ENCODE measurements around the gene ZNF550.
"Not testable (repeated sequence)": the region's sequence is repeated elsewhere in the genome, so short reads cannot be mapped to it uniquely, and the experiment has no call there.

ZNF550 gene

DNA sequence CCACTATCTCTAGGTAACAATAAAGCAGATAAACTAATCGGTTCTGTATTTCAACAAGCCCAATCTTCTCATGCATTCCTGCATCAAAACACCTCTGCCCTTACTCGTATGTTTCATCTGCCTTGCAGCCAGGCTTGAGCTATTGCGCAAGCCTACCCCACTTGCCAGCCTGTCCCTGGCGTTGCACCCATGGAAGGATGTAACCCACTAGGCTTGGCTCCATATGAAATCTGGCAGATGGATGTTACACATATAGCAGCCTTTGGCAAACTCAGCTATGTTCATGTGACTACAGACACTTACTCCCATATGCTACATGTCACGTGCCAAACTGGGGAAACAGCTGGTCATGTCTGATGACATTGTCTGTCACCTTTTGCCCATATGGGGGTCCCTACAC is 44.4 kb downstream of the ZNF550 start:
- FAIRE-seq (no peak), DNase-seq (ENCODE audit: insufficient read length) (no peak)
- TF ChIP-seq POLR2AphosphoS5 (IDR thresholded peaks at IDR 0.05; ENCODE audit: low read depth, low read length) (no peak), TAF1 (IDR thresholded peaks at IDR 0.05; ENCODE audit: borderline replicate concordance, low read depth, low read length) (no peak)

DNA sequence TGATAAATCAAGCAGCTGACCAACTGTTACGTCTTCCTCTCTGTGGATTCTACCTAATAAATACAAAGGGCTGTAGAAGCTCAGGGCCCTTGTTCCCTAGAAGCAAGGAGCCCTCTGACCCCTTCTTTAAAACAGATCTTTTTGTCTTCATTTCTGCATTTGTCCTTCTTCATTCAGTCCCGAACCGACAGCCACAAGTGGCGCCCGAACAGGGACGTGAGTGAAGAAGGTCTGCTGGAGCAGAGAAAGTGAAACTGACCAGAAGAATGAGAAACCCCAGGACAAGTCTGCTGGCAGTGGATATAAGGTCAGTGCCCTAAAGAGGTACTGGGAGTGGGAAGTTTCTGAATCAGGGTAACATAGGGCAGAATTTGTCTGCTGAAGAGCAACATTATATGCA is 46.8 kb downstream of the ZNF550 start:
- no peak for FAIRE-seq
- TF ChIP-seq POLR2A (IDR thresholded peaks at IDR 0.05; ENCODE audit: low read depth, low read length): no peak
- no peak for TF ChIP-seq TAF1 (IDR thresholded peaks at IDR 0.05; ENCODE audit: borderline replicate concordance, low read depth, low read length)
- TF ChIP-seq POLR2AphosphoS5 (IDR thresholded peaks at IDR 0.05; ENCODE audit: low read depth, low read length): no peak
- no peak for DNase-seq (ENCODE audit: insufficient read length)

DNA sequence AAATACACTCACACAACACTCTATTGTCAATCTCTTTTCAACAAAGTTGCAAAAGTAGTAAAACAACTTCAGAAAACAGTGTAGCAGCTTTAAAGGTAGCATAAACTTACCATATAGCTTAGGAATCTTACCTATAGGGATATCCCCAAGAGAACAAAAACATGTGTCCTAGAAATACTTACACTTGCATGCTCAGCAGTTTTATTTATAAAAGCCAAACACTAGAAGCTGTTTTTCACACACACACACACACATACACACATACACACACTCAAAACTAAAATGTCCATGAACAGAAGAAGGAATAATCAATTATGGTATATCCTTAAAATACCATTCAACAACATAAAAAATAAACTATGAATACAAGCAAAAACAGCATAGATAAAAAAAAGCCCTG is 48.2 kb downstream of the ZNF550 start:
- TF ChIP-seq TAF1 (IDR thresholded peaks at IDR 0.05; ENCODE audit: borderline replicate concordance, low read depth, low read length): no peak
- TF ChIP-seq POLR2A (IDR thresholded peaks at IDR 0.05; ENCODE audit: low read depth, low read length): no peak
- TF ChIP-seq POLR2AphosphoS5 (IDR thresholded peaks at IDR 0.05; ENCODE audit: low read depth, low read length): no peak
- FAIRE-seq (no peak), DNase-seq (ENCODE audit: insufficient read length) (no peak)

DNA sequence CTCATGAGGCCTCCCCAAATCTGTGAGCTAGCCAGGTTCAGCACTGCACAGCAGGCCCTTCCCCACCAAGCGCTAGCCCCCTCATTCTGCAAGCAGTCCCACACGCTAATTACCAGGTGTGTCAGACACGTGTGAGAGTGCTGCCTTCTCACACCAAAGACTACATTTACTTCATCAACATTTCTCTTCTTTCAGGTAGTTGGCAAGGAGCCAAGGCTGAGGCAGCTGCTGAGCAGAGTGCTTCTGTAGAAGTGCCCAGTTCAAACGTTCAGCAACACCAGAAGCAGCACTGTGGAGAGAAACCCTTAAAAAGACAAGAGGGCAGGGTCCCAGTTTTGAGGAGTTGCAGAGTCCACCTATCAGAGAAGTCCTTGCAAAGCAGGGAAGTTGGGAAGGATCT is 53.5 kb downstream of the ZNF550 start:
- FAIRE-seq: no peak
- TF ChIP-seq POLR2A (IDR thresholded peaks at IDR 0.05; ENCODE audit: low read depth, low read length) (no peak), TAF1 (IDR thresholded peaks at IDR 0.05; ENCODE audit: borderline replicate concordance, low read depth, low read length) (no peak), POLR2AphosphoS5 (IDR thresholded peaks at IDR 0.05; ENCODE audit: low read depth, low read length) (no peak)
- DNase-seq (ENCODE audit: insufficient read length): no peak

DNA sequence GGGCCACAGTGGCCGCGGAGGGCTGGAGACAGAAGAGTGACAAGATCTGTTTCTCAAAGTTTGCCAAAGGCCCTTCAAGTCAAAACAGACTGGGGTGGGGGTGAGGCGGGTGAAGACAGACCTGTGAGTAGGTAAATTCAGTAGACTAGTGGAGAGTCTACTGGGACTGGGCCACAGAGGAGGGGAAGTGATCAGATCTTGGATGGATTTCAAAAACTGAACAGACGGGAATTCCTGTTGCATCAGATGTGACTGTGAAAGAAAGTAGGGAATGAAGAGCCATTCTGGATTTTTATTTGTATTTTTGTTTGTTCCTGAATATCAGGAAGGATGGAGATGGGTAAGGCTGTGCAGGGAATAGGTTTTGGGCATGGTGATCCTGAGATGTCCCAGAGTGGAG is 59.3 kb downstream of the ZNF550 start:
- not testable (repeated sequence) for FAIRE-seq; DNase-seq (ENCODE audit: insufficient read length)

DNA sequence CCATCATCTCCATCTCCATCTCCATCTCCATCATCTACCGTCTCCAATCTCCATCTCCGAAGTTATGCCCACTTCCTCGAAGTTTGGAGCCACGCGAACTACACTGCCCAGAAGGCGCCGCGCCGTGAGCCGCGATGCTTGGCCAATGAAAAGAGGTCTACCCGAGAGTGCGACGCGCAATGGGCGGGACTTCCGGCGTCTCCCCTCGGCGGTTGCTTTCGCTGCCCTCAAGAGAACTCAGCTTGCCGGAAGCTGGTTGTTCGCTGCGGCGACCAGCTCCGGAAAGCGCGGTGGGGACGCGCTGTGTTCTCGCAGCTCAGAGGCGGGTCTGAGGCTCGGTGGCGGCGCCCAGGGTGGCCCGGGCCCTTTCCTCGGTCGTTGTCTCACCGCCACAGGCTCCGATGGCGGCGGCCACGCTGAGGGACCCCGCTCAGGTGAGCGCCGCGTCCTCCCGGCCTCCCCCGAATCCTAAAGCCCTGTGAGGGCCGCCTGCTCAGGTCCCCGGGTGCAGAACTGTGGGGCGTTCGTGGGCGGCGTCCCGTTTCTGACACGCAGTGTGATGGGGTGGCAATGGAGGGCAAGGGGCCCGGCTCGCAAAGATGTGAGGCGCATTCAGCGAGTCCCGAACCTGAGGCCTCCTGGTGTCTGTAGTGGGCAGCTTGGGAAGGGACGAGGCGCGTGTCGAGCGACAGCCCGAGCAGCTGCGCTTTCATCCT is 59.8 kb downstream of the ZNF550 start, which contains the start of gene ZNF773:
Gene ZNF773 (plus strand): TSS at position 259 of the 716 bp plus-strand sequence. CDS start 143 bp downstream, at position 402.
- TF ChIP-seq POLR2AphosphoS5 (IDR thresholded peaks at IDR 0.05; ENCODE audit: low read depth, low read length): peak; percentile 84
- peak; percentile 51; the same call in 1 of the 2 replicates for TF ChIP-seq TAF1 (IDR thresholded peaks at IDR 0.05; ENCODE audit: borderline replicate concordance, low read depth, low read length)
- peak; percentile 92 for TF ChIP-seq POLR2A (IDR thresholded peaks at IDR 0.05; ENCODE audit: low read depth, low read length)
- FAIRE-seq (peak; percentile 98), DNase-seq (ENCODE audit: insufficient read length) (peak; percentile 79)

DNA sequence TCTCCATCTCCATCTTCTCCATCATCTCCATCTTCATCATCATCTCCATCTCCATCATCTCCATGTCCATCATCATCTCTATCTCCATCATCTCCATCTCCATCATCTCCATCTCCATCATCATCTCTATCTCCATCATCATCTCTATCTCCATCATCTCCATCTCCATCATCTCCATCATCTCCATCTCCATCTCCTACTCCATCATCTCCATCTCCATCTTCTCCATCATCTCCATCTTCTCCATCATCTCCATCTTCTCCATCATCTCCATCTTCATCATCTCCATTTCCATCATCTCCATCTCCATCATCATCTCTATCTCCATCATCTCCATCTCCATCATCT is 60.4 kb downstream of the ZNF550 start:
- DNase-seq (ENCODE audit: insufficient read length); FAIRE-seq: not testable (repeated sequence)

DNA sequence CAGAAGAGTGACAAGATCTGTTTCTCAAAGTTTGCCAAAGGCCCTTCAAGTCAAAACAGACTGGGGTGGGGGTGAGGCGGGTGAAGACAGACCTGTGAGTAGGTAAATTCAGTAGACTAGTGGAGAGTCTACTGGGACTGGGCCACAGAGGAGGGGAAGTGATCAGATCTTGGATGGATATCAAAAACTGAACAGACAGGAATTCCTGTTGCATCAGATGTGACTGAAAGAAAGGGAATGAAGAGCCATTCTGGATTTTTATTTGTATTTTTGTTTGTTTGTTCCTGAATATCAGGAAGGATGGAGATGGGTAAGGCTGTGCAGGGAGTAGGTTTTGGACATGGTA is 71.4 kb downstream of the ZNF550 start:
- not testable (repeated sequence) for FAIRE-seq; DNase-seq (ENCODE audit: insufficient read length)

DNA sequence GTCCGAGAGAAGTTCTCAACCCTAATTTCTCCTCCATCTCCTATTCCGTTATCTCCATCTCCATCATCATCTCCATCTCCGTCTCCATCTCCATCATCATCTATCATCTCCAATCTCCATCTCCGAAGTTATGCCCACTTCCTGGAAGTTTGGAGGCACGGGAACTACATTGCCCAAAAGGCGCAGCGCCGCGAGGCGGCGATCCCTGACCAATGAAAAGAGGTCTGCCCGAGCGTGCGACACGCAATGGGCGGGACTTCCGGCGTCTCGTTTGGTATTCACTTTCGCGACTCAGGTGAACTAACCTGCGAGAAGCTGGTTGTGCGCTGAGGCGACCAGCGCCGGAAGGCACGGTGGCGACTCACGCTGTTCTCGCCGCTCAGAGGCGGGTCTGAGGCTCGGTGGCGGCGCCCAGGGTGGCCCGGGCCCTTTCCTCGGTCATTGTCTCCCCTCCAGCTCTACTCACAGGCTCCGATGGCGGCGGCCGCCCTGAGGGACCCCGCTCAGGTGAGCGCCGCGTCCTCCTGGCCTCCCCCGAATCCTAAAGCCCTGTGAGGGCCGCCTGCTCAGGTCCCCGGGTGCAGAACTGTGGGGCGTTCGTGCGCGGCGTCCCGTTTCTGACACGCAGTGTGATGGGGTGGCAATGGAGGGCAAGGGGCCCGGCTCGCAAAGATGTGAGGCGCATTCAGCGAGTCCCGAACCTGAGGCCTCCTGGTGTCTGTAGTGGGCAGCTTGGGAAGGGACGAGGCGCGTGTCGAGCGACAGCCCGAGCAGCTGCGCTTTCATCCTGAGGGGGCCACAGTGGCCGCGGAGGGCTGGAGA is 72.0 kb downstream of the ZNF550 start, which contains the start of gene ZNF419:
Gene ZNF419 (plus strand): TSS at position 274 of the 822 bp plus-strand sequence. CDS start 201 bp downstream, at position 475.
- DNase-seq (ENCODE audit: insufficient read length) (peak; percentile 75), FAIRE-seq (peak; percentile 92)
- TF ChIP-seq POLR2AphosphoS5 (IDR thresholded peaks at IDR 0.05; ENCODE audit: low read depth, low read length) (peak; percentile 67; the same call in 1 of the 2 replicates), POLR2A (IDR thresholded peaks at IDR 0.05; ENCODE audit: low read depth, low read length) (peak; percentile 72; the same call in 1 of the 2 replicates), TAF1 (IDR thresholded peaks at IDR 0.05; ENCODE audit: borderline replicate concordance, low read depth, low read length) (peak; percentile 31; the same call in 1 of the 2 replicates)
